GM18498 (cell line): ENCODE measurements around the gene SPRTN.
A peak's percentile ranks its signal among the peaks of the same experiment; 100 is the strongest.

ENCODE experiments used
- ATAC-seq: cut with Tn5 transposase; IDR thresholded peaks from one replicate; pipeline ENCODE4 v1.9.1; 2021; ENCODE audit warnings: mild to moderate bottlenecking, moderate library complexity; ENCODE audit not compliant: unreplicated experiment

Gene SPRTN, protein sequence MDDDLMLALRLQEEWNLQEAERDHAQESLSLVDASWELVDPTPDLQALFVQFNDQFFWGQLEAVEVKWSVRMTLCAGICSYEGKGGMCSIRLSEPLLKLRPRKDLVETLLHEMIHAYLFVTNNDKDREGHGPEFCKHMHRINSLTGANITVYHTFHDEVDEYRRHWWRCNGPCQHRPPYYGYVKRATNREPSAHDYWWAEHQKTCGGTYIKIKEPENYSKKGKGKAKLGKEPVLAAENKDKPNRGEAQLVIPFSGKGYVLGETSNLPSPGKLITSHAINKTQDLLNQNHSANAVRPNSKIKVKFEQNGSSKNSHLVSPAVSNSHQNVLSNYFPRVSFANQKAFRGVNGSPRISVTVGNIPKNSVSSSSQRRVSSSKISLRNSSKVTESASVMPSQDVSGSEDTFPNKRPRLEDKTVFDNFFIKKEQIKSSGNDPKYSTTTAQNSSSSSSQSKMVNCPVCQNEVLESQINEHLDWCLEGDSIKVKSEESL

DNA sequence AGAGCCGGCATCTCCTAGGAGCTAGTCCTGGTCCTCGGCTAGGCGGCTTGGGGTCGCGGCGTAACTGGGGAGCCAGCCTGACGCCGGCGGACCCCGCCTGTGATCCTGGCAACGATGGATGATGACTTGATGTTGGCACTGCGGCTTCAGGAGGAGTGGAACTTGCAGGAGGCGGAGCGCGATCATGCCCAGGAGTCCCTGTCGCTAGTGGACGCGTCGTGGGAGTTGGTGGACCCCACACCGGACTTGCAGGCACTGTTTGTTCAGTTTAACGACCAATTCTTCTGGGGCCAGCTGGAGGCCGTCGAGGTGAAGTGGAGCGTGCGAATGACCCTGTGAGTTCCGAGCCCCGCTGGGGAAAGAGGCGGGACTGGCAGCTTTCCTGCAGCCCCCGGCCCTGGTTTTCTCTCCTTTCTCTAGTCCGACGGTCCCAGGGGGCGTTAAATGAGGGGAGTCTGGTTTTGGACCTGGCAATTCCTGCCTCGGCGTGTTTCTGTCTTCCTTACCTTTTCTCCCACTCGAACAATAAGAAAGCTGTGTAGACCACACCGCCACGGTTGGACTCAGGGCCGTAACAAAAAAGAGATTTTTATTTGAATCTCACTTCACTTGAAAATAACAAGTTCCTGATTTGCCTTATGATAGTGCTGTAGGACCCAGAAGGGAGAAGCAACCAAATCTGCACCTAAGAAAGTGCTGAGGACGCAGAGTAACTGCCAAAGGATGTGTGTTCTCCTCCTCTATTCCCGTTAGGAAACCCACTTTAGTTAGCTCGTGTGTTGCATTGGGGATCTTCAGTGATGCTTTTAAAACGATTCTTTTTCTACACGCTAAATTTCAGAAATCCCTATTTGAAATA lies at the start of gene SPRTN:
Gene SPRTN, plus strand, starts transcription at position 24 of the 859 bp plus-strand sequence. Its CDS starts 91 bp downstream, at position 115.
- ATAC-seq = peak; percentile 10

DNA sequence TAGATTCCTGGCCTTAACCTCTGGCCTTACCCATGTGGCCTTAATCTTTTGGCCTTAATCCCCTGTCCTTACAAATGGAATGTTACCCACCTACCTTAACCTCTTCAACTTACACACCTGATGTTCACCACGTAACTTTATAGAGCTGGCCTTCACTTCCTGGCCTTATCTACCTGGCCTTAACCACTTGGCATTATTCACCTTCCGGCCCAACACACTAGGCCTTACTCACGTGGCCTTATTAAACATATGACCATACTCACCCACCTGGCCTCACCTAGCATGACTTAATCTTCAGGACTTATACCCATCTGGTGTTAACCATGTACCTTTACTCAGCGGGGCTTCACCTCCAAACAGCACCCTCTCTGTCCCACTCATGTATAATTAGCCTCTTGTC lies 42.2 kb upstream of the SPRTN start:
- no peak for ATAC-seq

DNA sequence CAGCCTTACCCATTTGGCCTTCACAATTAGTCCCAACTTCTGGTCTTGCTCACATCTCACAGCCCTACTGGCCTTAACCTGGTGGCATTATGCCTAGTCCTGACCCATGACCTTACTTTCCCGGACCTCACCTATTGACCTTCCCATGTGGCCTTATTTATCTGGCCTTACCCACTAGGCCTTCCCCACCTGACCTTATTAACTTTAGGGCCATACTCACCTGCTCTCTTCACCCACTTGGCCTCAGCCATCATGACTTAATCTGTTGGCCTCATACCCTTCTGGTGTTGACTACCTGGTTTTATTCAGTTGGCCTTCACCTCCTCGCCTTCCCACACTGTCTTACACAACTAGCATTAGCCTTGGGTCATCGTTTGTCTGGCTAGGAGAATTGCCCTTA lies 36.1 kb upstream of the SPRTN start:
- no peak for ATAC-seq

DNA sequence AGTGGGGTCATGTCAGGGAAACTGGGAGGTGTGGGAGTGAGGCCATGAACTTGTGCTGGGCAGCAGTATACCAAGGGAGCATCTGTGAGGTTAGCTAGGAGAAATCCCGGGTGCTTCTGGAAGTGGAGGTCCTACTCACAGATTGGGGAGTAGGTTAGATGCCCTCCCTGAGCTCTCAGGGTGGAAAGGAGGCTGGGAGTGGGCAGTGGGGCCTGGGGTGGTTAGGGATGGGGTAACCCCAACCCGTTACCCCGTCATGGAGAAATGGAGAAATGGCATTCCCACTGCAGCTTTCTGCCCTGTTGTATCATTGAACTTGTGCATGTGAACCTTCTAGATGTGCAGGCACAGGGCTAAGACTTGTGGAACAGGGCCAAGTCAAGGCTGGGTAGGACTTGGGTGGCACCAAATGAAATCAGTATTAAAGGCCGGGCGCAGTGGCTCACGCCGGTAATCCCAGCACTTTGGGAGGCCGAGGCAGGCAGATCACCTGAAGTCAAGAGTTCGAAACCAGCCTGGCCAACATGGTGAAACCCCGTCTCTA lies 27.6 kb upstream of the SPRTN start:
- ATAC-seq = no peak

DNA sequence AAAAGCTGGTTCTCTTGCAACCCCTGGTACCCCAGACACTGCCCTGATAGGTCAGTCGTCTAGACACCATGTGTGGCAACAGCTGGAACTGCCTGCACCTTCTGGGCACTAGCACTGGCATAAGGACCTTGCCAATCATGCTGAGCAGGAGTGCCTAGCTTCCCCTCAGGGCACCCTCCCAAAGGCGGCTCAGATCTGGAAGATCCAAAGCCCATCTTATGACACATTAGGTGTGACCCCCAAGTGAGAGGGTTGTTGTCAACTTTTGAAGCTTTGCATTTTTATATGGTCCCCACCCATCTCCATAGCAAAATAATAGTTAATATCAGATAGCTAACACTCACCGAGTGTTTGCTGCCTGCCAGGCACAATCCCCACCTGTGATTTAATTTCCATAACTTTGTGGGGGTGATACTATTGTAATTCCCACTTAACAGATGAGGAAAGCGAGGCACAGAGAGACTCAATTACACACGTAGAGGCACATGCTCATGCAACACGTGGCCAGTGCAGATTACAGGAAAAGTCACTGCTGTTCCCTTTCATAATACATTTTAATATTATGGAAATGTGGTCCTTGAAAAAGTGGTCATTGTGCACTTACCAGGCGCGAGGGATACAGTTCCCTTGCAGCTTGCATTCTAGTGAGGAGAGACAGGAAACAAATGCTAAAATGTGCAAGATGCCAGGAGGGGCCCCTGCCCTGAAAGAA lies 26.2 kb upstream of the SPRTN start:
- no peak for ATAC-seq

DNA sequence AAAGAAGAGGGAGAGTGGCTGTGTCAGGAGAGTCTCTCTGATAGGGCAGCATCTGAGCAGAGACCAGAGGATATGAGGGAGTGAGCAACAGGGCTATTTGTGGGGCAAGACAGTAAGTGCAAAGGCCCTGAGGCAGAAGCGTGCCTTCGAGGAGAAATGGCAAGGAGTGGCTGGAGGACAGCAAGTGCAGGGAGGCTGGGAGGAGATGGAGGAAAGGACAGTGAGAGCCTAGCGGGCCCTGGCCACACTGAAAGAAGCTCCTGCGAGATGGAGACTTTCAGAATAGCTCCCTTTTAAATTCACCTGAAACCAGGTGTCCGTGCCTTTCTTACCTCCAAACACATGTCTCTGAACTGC lies 25.7 kb upstream of the SPRTN start:
- ATAC-seq = no peak

DNA sequence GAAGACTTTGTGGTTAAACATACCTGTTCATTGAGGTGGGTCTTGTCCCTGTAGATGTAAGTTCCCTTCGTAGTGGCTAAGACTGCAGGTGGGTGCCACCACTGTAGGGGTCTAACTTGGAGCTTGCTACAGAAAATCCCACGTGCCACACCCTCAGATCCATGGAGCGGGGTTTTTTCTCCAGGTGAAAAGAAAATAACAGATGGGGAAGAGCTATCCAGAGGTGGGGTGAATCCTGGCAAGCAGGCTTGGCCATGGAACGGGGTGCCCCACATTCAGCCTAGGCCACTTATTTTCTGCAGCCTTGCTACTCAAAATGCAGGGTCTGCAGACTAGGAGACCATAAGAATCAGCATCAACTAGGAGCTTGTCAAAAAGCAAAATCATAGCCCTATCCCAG lies 24.4 kb upstream of the SPRTN start:
- no peak for ATAC-seq

DNA sequence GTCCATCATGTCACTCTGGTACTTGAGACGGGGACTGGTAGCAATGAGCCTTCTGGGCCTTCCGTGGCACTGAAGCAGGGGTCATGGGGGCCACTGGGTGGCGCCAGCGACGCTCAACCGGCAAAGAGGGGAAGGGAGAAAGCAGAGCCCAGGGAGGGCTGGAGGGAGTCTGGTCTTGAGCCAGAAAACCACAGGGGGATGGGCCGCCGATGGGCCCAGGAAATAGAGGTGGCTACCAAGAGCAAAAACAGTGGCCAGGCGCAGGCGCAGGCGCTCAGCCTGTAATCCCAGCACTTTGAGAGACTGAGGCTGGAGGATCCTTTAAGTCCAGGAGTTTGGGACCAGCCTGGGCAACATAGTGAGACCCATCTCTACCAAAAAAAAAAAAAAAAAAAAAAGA lies 22.2 kb upstream of the SPRTN start:
- ATAC-seq = peak; percentile 76

DNA sequence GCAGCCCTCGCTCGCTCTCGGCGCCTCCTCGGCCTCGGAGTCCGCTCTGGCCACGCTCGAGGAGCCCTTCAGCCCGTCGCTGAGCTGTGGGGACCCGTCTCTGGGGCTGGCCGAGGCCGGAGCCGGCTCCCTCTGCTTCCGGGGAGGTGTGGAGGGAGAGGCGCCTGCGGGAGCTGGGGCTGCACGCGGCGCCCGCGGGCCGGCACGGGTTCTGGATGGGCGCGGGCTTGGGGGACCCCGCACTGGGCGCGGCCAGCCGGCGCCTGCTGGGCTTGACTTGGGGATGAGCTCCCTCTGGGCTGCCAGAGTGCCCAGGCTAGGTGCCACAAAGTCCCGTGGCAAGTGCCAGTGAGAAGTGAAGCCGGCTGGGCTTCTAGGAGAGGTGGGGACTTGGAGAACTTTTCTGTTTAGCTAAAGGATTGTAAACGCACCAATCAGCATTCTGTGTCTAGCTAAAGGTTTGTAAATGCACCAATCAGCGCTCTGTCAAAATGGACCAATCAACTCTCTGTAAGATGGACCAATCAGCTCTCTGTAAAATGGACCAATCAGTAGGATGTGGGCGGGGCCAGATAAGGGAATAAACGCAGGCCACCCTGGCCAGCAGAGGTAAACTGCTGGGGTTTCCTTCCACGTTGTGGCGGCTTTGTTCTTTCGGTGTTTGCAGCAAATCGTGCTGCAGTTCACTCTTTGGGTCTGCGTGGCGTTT lies 20.6 kb upstream of the SPRTN start:
- ATAC-seq = no peak

DNA sequence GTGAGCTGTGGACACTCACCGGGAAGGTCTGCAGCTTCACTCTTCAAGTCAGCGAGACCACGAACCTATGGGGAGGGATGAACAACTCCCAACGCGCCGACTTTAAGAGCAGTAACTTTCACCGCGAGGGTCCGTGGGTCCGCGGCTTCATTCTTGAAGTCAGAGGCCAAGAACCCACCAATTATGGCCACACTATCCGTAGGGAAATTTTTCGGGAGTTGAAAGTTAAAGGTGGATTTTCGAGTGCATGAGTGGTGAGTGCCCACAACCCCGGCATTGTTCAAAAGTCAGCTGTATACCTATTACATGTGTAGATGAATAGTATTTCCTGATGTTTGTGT lies 20.1 kb upstream of the SPRTN start:
- ATAC-seq = no peak

DNA sequence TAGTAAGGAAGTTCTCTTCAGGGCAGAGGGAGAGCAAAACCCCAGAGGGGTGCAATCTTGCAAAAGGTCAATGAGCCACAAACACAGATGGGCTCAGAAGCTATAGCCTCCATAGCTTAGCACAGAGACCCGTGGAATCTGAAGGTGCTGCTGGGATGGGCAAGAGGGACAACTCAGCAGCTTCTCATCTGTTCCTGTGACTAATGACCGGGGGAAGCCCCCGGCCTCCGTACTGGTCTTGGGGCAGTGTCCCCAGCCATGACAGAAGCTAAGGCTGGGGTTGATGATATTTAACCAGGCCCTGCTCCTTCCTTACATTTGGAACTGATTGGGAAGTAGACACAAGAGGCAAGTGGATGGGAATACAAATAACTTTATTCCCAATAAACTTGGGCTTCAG lies 19.5 kb upstream of the SPRTN start:
- ATAC-seq = no peak

DNA sequence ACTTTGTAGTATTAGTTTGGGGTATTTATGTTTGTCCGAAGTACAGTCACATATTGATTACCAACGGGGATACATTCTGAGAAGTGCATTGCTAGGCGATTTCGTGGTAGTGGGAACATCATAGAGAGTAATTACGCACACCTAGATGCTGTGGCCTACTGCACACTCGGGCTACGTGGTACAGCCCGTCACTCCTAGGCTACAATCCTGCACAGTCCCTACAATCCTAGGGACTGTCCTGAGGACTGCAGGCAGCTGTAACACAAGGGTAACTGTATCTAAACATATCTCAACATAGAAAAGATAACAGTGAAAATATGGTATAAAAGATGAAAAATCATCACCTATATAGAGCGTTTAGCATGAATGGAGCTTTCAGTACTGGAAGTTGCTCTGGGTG lies 19.0 kb upstream of the SPRTN start:
- ATAC-seq = no peak

DNA sequence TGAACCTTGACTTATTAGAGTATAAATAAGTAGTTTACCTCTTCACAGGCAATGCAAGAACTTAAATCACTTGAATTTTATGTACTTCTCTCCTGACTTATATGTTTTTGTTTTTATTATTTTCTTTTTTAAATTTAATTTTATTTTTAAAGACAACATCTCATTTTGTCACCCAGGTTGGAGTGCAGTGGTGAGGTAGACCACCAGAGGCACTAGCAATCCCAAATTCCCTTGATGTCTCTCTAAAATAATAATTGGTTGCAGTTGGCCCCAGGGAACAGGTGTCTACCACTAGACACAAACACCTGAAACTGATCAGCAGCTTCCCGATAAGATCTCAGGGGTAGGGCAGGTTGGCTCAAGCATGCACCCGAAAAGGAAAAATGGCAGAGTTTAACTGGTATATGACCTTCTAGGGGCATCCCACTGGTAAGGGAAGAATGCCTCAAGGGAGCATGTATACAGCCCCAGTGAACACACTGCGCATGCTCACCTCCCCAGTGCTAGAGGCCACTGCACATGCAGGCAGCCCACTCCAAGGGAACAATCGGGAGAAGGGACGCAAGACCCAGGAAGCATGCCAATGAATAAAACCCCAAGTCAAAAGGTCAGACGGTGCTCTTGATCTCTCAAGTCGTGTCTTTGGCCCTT lies 15.1 kb upstream of the SPRTN start:
- ATAC-seq = no peak

DNA sequence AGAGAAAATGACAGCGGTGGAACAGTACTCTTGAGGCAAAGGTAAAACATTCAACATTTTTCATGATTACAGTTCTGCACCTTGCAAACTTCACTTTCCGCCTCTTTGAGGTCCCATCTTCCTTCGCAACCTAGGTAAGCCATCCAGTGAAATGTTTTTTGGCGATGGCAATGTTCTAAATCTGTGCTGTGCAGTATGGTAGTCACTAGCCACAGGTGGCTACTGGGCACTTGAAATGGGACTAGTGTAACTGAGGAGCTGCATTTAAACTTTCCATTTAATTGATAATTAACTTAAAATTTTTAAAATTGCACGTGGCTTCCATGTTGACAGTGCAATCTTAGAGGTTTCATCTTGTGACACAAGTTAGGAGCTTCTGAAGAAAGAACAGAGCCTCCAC lies 13.4 kb upstream of the SPRTN start:
- no peak for ATAC-seq

DNA sequence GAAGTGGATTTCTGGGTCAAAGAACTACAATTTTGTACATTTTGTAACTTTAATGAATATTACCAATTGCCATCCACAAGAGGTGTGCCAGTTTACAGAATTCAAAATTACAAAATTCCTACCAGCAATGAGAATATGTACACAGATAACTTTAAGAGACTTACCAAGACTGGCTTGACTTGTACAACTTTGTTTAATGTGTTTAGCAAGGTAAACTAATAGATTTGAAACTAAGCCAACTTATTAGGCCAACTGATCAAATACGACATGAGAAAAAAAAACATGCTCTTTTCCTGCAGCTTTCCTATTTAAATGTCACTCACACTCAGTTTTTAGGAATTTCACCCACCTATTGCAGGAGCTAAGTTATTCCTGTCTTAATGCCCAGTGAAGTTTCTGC lies 11.8 kb upstream of the SPRTN start:
- ATAC-seq = no peak

DNA sequence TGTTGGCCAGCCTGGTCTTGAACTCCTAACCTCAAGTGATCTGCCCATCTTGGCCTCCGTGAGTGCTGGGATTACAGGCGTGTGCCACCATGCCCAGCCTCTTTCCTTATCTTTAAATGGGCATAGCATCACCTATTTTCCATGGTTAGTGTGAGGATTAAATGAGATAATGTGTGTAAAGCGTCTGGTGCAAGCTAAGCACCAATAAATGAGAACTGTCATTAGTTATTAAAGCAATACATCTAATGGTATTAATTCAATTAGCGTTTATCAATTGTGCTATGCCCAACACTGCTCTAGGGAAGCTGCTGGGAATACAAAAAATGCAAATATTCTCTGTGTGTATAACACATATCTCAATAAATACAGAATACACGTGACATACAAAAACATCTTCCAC lies 10.5 kb upstream of the SPRTN start:
- no peak for ATAC-seq

DNA sequence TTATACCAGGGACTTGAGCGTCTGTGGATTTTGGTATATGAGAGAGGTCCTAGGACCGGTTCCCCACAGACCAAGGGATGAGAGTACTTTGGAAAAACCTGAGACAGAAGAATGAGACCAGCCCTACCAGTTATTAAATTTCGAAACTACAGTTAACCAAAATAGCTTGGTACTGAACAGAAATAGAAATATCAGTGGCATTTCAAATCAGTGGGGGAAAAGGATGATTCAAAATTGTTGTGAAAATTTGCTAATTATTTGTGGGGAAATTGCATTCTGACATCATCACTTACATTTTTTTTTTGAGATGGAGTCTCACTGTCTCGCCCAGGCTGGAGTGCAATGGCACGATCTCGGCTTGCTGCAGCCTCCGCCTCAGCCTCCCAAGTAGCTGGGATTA lies 8.6 kb upstream of the SPRTN start:
- no peak for ATAC-seq

DNA sequence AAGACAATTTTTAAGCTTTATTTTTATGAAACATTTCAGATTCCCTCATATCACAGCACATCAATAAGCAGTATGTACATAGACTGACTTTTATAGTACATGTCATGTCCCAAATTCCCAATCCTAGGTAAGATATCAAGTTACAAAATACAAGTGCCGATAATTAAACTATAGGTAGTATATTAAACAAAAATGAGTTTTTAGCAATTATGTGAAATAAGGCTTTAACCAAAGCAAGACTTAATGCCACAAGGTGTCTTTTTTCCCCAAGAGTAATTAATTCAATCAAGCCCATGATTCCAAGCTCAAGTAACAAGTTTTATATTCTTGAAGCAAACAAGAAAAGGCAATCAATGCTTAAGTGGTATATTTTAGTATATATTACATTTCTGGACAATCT lies 5.3 kb upstream of the SPRTN start:
- ATAC-seq = no peak

DNA sequence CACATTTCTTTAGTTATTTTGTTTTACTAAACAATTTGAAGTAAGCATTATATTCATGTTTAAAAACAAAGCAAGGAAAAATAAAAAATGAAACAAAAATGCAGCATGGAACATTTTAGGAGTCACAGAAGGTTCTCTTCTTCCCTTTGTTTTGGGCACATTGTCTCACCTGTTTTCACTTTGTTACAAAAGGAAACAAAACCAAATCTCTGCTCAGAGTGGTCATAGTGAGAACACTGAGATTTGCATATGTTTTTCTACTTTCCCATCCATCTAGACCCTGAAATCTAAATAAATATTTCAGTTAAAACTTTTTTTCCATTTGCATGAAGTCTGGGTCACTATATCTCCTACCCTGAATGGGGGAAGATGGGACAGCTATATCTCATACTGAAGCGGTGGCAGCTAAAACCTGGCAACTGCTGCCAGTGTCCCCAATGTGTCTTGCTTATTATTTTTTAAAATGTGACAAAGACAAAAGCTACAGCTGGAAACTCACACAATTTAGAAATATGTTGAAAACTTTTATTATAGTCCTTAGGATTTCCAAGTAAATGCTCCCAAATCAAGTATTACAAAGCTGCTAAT lies 3.9 kb upstream of the SPRTN start:
- peak; percentile 22 for ATAC-seq

DNA sequence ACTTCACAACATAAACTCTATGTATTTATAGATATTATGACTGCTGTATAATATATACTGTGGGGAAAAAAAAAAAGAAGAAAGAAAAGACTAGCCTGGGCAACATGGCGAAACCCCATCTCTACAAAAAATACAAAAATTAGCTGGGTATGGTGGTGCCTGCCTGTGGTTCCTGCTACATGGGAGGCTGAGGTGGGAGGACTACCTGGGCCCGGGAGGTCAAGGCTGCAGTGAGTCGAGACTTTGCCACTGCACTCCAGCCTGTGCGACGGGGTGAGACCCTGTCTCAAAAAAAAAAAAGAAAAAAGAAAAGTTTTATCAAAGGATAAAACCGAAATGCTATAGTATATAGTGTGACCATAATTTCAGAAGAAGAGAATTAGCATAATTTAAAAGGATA lies 3.1 kb upstream of the SPRTN start:
- ATAC-seq = no peak
